HG03521 (cell line): ENCODE data around the gene FGD4.

Experiments used
- ATAC-seq: cut with Tn5 transposase; IDR thresholded peaks from one replicate; pipeline ENCODE4 v1.9.1; 2021; ENCODE audit warnings: mild to moderate bottlenecking, moderate library complexity; ENCODE audit not compliant: unreplicated experiment

FGD4 gene

GRCh38 chr12:32402946-32403345 lies 3.6 kb downstream of the FGD4 start:
- ATAC-seq, result no peak

DNA sequence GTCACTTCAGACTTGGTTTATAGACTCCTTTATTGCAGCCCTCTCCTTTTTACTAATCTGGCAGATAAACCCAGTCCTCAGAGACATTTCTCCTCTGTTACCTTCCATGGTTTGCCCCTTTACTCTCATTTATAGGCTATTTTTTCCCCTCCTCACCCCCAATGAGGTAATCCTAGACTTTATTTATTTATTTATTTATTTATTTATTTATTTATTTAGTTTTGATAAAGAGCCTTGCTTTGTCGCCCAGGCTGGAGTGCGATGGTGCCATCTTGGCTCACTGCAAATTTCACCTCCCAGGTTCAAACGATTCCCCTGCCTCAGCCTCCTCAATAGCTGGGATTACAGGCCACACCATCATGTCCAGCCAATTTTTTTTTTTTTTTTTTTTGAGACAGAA lies 8.4 kb downstream of the FGD4 start:
- no peak for ATAC-seq

DNA sequence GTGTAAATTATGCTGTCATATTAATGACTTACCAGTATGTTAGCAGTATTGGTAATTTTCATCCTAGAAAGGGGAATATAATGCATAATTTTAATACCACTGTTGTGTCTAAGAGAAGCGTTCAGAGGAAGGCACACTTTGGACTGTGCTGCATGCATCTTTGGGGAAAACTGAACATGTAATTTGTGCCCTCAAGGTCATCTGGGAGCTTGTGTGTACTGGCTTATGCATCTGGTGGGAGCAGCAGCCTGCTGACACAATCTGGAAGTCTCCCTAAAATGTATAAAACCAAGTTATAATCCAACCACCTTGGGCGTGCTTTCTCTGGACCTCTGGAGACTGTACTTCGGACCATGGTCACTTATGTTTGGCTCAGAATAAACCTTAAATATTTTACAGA lies 14.1 kb downstream of the FGD4 start:
- no peak for ATAC-seq

DNA sequence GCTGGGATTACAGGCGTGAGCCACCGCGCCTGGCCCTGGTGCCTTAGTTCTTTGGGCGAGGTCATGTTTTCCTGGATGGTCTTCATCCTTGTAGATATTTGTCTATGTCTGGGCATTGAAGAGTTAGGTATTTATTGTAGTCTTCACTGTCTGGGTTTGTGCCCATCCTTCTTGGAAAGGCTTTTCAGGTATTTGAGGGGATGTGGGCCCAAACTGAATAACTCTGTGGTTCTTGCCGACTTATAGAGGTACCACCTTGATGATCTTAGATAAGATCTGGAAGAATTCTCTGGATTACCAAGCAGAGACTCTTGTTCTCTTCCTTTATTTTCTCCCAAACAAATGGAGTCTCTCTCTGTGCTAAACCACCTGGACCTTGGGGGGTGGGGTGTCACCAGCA lies 18.9 kb downstream of the FGD4 start:
- no peak for ATAC-seq

DNA sequence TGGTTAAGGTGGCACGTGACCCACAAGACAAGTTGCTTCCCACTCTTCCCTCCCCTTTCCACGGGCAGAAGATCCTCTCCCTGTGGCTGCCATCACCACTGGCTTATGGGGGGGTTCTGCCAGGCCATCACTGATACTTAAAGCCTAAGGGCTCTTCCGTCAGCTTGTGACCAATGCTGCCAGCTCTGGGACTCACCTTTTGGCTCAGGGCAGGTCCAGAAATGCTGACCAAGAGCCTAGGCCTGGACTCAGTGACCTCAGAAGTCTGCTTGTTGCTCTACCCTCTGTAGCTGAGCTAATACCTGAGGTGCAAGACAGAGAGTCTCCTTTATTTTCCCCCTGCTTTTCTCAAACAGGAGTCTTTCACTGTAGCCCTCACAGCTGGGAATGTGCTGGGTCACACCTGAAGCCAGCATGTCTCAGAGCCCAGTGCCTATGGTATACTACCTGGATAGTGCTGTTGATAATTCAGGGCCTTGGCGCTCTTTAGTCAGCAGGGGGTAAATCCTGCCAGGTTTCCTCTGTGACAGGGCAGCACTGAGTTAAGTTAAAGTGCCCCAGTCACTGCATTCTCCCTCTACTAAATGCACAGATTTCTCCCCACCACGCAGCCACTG lies 19.7 kb downstream of the FGD4 start:
- no peak for ATAC-seq

GRCh38 chr12:32419520-32419960 lies 20.2 kb downstream of the FGD4 start:
- no peak for ATAC-seq

- no peak for ATAC-seq
Measured at GRCh38 chr12:32420356-32420755, 21.0 kb downstream of the FGD4 start.

DNA sequence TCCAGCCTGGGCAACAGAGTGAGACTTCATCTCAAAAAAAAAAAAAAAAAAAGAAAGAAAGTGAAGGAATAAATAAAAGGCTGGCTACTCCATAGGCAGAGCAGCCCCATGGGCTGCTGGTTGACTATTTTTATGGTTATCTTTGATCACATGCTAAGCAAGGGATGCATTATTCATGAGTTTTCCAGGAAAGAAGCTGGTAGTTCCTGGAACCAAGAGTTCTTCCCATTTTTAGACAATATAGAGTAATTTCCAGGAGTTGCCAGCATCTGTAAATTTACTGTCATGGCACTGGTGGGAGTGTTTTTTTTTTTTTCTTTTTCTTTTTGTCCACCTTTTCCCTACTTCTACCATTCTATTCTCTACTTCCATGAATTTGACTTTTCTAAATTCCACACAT lies 24.2 kb downstream of the FGD4 start:
- ATAC-seq, result no peak

DNA sequence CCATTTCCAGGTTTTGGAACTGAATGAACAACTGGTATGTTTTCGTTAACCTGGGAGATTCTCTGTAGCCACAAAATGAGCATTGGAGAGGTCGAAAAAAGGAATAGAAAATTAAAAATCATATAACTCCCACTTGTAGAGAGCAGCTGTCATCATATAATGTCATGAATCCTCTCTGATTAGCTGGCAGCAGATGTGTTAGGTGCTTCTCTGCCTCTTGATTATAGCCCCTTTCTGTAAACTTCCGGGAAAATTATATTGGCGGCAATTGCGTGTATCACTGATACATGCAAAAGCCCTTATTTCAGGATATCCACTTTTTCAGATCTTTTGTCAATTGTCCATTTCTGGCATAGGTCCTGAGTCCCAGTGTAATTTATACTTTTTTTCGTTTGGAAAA lies 31.7 kb downstream of the FGD4 start:
- no peak for ATAC-seq

DNA sequence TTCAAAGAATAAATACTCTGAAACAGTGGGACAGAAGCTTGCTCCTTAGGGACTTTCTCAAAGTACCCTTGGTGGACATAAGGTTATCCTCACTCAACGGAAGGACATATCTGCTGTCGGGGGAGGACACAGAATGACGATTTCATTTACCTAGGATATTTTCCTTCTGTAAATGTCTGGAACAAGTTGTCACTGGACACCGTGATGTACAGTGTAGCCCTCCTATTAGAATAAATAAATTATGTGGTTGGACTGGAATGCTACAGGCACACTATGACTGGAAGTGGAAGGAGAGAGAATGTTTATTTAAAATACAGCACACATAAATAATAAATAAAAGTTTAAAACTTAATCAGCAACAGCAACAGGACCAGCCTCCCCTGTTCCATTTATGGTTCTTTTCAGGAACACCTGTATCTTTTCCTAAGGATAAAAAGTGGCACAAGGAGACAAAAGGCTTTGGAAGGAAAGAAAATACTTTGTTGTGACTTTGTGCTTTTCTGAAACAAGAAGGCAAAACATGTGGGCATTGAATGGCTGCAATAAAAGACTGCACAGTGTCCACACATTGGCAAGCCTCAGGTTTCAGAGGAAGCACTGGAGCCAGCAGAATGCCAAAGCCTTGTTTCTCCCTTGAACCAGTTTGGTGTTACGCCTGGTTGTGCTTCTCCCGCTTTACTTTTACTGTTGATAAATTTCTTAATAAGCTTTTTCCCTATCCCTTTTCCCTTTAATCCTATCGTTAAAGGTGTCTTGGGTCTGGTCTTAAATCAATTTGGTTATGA lies 36.8 kb downstream of the FGD4 start:
- ATAC-seq, result no peak

DNA sequence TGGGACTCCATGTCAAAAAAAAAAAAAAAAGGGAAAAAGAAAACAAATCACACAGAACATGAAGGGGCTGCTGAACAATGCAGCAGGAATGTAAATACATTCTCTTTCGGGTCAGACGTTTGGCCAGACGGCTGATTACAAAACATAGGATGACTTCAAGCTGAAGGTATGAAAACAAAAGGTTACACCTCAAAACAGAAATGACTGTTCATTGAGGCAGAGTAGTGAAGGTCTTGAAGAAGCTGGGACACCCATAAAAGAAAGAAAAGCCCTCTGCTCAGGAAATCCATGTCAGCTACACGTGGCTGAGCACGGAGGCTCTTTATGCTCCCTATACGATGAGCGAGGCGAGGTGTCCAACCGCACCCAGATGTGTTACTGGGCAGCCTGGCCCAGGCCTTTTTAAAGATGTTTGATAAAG lies 37.7 kb downstream of the FGD4 start:
- ATAC-seq, result no peak

GRCh38 chr12:32440120-32440865 lies 40.9 kb downstream of the FGD4 start:
- no peak for ATAC-seq

DNA sequence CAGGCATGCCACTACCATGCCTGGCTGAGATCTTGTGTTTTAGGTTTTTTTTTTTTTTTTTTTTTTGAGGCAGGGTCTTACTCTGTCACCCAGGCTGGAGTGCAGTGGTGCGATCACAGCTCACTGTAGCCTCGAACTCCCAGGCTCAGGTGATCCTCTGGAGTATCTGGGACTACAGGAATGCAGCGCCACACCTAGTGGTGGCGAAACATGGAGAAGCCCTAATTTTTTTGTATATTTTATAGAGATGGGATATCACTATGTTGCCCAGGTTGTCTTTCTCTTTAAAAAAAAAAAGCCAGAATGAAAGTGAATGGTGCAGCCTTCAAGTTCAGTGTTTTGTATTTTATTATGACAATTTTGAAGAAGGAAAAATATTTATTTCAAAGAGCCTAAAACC lies 44.1 kb downstream of the FGD4 start:
- ATAC-seq, result no peak

- no peak for ATAC-seq
Measured at GRCh38 chr12:32444895-32445294, 45.5 kb downstream of the FGD4 start.

DNA sequence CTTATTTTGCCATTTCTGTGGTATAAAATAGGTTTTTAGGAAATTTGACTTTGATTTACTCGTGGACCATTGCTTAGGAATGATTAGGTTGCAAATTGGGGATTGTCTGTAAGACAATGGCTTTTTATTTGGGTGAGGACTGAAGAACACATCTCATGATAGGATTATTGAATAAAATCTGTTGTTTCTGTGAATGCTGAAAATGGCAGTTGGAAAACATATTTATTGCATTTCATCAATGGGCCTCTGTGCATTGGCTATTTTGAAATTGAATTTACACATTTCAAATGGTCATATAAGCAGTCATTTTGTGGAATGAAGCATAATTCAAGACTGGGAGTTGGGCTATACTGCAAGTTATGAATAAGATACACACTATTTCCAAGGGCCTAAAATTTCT lies 46.0 kb downstream of the FGD4 start:
- no peak for ATAC-seq

DNA sequence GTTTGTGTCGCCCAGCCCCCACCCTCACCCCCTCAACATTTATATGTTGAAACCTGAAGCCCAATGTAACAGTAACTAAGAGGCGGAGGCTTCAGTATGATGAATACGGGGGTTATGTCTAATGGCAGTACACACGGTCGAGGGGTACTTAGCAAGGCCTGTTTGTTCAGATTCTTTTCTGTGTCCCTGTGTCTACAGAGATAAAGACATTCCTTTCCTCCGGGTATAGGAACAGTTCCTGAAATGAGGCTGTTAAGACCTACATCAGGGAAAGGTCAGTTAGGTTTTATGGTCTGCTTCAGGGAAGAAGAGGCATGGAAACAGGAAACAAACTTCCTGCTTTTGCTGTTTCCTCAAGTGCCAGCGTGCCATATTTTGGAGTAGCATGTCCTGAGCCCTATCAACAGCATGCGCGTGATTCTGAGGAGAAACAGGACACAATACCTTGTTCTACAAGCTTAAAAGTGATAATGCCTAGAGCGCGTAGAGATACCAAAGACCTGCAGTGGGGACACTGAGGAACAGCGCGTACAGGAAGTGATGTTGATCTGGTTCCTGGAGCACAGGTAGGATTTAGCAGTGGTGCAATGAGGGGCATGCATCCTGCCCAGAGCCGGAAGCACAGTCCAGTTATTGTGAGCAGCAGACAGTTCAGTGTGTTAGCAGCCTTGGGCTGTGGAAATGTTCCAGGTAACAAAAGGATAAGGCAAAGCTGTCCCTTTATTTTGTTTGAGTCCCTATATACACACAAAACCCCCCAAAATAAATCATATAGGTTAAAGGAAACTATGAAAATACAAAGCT lies 47.2 kb downstream of the FGD4 start:
- no peak for ATAC-seq

- ATAC-seq, result no peak
Measured at GRCh38 chr12:32448586-32448985, 49.2 kb downstream of the FGD4 start.

DNA sequence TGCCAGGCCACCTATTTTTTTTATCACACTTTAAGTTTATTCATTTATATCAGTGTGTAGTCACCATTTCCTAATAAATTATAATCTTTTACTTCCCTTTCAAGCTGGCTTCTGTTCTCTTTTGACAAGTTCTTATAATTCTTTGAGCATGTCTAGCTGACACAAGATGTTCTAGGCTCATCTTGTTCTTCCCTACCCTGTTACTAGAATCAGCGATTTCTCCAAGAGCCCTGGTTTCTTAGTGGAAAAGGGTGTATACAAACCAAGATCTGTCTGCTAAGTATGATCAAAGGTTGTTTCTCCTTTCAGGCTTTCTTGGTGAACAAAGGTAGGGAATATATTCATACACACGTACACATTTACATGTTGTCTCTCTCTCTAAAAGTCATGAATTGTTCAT lies 51.0 kb downstream of the FGD4 start:
- no peak for ATAC-seq

GRCh38 chr12:32450768-32451167 lies 51.4 kb downstream of the FGD4 start:
- ATAC-seq, result no peak

DNA sequence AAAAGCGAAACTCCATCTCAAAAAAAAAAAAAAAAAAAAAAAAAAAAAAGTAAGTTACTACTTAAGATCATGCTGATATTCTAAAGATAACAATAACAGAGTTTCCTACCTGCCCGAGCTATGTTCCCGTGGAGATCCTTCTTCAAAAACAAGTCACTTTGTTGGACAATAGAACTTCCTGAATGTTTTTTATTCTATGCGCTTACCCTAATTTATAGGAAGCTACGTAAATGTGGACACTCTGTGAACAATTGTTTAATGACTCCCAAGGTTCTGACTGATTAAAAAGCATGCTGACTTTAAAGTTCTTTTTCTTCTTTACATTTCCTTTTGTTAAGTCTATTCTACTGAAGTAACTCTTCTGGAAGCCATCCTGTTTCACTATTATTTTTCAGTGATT lies 52.5 kb downstream of the FGD4 start:
- no peak for ATAC-seq

DNA sequence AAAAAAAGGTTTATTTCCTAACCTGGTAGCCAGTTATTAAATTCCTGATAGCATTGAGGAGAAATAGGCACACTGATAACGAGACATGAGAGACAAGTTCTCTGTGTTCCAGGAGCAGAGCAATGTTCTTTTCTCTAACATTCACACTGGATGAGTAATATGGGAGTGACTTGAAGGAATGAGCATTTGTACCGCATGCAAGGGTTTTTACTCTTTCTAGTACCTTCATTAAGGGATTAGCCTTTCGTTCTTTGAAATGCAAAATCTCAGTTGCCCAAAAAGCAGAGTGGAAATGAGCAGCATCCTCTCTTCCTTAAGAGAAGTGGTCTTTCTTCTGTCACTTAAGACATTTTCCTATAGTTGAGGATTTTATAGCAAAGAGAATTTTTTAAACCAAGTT lies 54.7 kb downstream of the FGD4 start:
- ATAC-seq, result no peak
